OCI-LY7 (cell line): Measurements from ENCODE around the gene DRP2. TPM values are rescaled to one million over a fixed set of nuclear protein-coding genes. Genes with fewer than 3 reads are reported as not detected.

ENCODE experiments used
- BruUV-seq: library from RNA; stranded (reverse); fragments of 400-500 nt; replicated peaks from 2 replicates; lab custom pipeline; 2021; lab: Mats Ljungman, UMichigan
- CTCF ChIA-PET: fragments of 300-600 bp; sonication (Branson Sonifier 250); formaldehyde crosslinking; loops from one replicate; lab custom pipeline; 2022; ENCODE audit warnings: antibody characterized with exemption; ENCODE audit not compliant: unreplicated experiment; lab: Charles Lee
- POLR2A ChIA-PET: fragments of 300-600 bp; sonication (Branson Sonifier 250); formaldehyde crosslinking; loops from one replicate; lab custom pipeline; 2022; ENCODE audit warnings: antibody characterized with exemption; lab: Charles Lee
- DNase-seq: peaks from one replicate; pipeline ENCODE4 v3.0.0-alpha.2; 2015; ENCODE audit warnings: low spot score
- H2AFZ ChIP-seq: fragments of 200-600 bp; sonication (generic), shearing (Covaris generic); 2 replicates; pipeline ENCODE4 v1.6.1; 2014; ENCODE audit warnings: mild to moderate bottlenecking, antibody characterized with exemption, low read length, moderate library complexity
- H3K27ac ChIP-seq: fragments of 200-600 bp; sonication (generic); 2 replicates; pipeline ENCODE4 v1.5.1; 2014; ENCODE audit warnings: mixed run types, low read depth, mild to moderate bottlenecking, moderate library complexity, low read length, inconsistent platforms; ENCODE audit not compliant: poor library complexity, severe bottlenecking
- H3K36me3 ChIP-seq: fragments of 200-600 bp; sonication (generic); 2 replicates; pipeline ENCODE4 v1.6.1; 2014; ENCODE audit warnings: mild to moderate bottlenecking, antibody characterized with exemption, low read length, moderate library complexity, mixed read lengths; ENCODE audit not compliant: insufficient read depth
- H3K4me1 ChIP-seq: fragments of 200-600 bp; sonication (generic); 2 replicates; pipeline ENCODE4 v1.5.1; 2014; ENCODE audit warnings: mild to moderate bottlenecking, low read length; ENCODE audit not compliant: insufficient read depth, poor library complexity, severe bottlenecking
- H3K4me2 ChIP-seq: fragments of 200-600 bp; sonication (generic); 2 replicates; pipeline ENCODE4 v1.6.1; 2014; ENCODE audit warnings: mild to moderate bottlenecking, low read length
- H3K4me3 ChIP-seq: fragments of 200-600 bp; sonication (generic); 2 replicates; pipeline ENCODE4 v1.5.1; 2014; ENCODE audit warnings: mild to moderate bottlenecking, low read depth, low read length; ENCODE audit not compliant: poor library complexity, severe bottlenecking
- H3K79me2 ChIP-seq: fragments of 200-600 bp; sonication (generic); 2 replicates; pipeline ENCODE4 v1.6.1; 2016; ENCODE audit warnings: low read depth, mild to moderate bottlenecking, low read length, moderate library complexity, mixed read lengths; ENCODE audit not compliant: insufficient read depth
- H3K9me2 ChIP-seq: fragments of 200-600 bp; sonication (generic); 2 replicates; pipeline ENCODE4 v1.6.1; 2016; ENCODE audit warnings: mild to moderate bottlenecking, low read length, mixed read lengths; ENCODE audit not compliant: insufficient read depth
- H3K9me3 ChIP-seq: fragments of 200-600 bp; sonication (generic); 2 replicates; pipeline ENCODE4 v1.6.1; 2014; ENCODE audit warnings: mild to moderate bottlenecking, mixed run types, low read length, mixed read lengths
- H4K20me1 ChIP-seq: fragments of 200-600 bp; sonication (generic); 2 replicates; pipeline ENCODE4 v1.6.1; 2014; ENCODE audit warnings: mild to moderate bottlenecking, antibody characterized with exemption, low read length, moderate library complexity, mixed read lengths; ENCODE audit not compliant: insufficient read depth
- CTCF ChIP-seq: fragments of 200-600 bp; sonication (generic); conservative IDR thresholded peaks from 2 replicates; pipeline ENCODE4 v1.5.1; 2014; ENCODE audit warnings: mild to moderate bottlenecking, antibody characterized with exemption, low read length, moderate library complexity, mixed read lengths
- EZH2phosphoT487 ChIP-seq: fragments of 200-600 bp; sonication (generic); IDR thresholded peaks from 2 replicates; pipeline ENCODE4 v1.6.1; 2018; ENCODE audit warnings: low read depth, borderline replicate concordance, mild to moderate bottlenecking, mixed run types, antibody characterized with exemption, low read length, moderate library complexity, mixed read lengths
- intact Hi-C: fragments of 100-400 bp; cut with micrococcal nuclease; formaldehyde crosslinking; loops from one replicate; pipeline ENCODE4 v1.10.0; 2022; ENCODE audit not compliant: unreplicated experiment
- total RNA-seq, 2 experiments: library from RNA; depleted of rRNA in 1 of 2; stranded (reverse); fragments of >200 nt in 1 of 2; shearing (Covaris generic) in 1 of 2; gene quantifications; 2 replicates each; pipeline ENCODE4 v1.2.3, GENCODE V29; 2014 to 2022

DRP2 gene
- total RNA-seq, 2 experiments from 2014 or later, result 0.82 to 0.93 TPM

- no peak for TF ChIP-seq CTCF
- TF ChIP-seq EZH2phosphoT487, result no peak
- CTCF ChIA-PET, result interaction anchor here (0.7 kb wide), 1 partner anchor 37 kb away, joined by 3 read pairs; no protein-coding TSS in a partner anchor
- POLR2A ChIA-PET, result no interaction called here
- Histone ChIP-seq H3K36me3 (no peaks in the 10 kb centered on the region), H3K4me1 (no peaks in the 10 kb centered on the region), H3K9me2 (no peaks in the 10 kb centered on the region), H3K9me3 (no peaks in the 10 kb centered on the region), H3K4me3 (no peak overlapping the region), H3K79me2 (no peaks in the 10 kb centered on the region), H3K4me2 (no peak overlapping the region), H3K27ac (no peak overlapping the region), H4K20me1 (no peaks in the 10 kb centered on the region), H2AFZ (no peak overlapping the region)
- BruUV-seq, result no TSS peak
- DNase-seq, result no peak
- intact Hi-C loops, result no loop called here
These were observed 12.7 kb downstream of the DRP2 start for GRCh38 chrX:101232316-101232715.

GRCh38 chrX:101237041-101237440, 17.5 kb downstream of the DRP2 start:
- no peak for DNase-seq
- no TSS peak for BruUV-seq

More at GRCh38 chrX:101237041-101237440, 17.5 kb downstream of the DRP2 start:
- H3K27ac ChIP-seq, result no peak overlapping the region
- H3K4me2 ChIP-seq, result no peak overlapping the region
- no peak overlapping the region for H3K4me3 ChIP-seq
- no peaks in the 10 kb centered on the region for H3K4me1 ChIP-seq
- intact Hi-C loops, result no loop called here
- no peaks in the 10 kb centered on the region for H4K20me1 ChIP-seq
- TF ChIP-seq CTCF (no peak), EZH2phosphoT487 (no peak)
- CTCF ChIA-PET, result no interaction called here
- H3K79me2 ChIP-seq, result no peaks in the 10 kb centered on the region
- H3K9me2 ChIP-seq, result no peaks in the 10 kb centered on the region
- POLR2A ChIA-PET, result no interaction called here
- H3K9me3 ChIP-seq, result no peaks in the 10 kb centered on the region
- H3K36me3 ChIP-seq, result no peaks in the 10 kb centered on the region
- no peak overlapping the region for H2AFZ ChIP-seq
